KMS-11 (cell line): ENCODE measurements around the gene ATF3.

Experiments used
- H2AFZ ChIP-seq: fragments of 200-600 bp; sonication (generic); 2 replicates; pipeline ENCODE4 v1.6.1; 2016; ENCODE audit warnings: antibody characterized with exemption, mixed run types, low read depth
- H3K27ac ChIP-seq: fragments of 200-600 bp; sonication (generic); 2 replicates; pipeline ENCODE4 v1.6.1; 2016; ENCODE audit warnings: mild to moderate bottlenecking, mixed run types
- H3K27me3 ChIP-seq: fragments of 200-600 bp; sonication (generic); 2 replicates; pipeline ENCODE4 v1.6.1; 2017; ENCODE audit warnings: mild to moderate bottlenecking, low read depth, mixed run types, moderate library complexity; ENCODE audit not compliant: insufficient read depth
- H3K36me3 ChIP-seq: fragments of 200-600 bp; sonication (generic); 2 replicates; pipeline ENCODE4 v1.6.1; 2017; ENCODE audit warnings: mild to moderate bottlenecking, mixed run types; ENCODE audit not compliant: insufficient read depth
- H3K4me1 ChIP-seq: fragments of 200-600 bp; sonication (generic); 2 replicates; pipeline ENCODE4 v1.6.1; 2016; ENCODE audit warnings: mild to moderate bottlenecking, low read depth, mixed run types; ENCODE audit not compliant: poor library complexity, severe bottlenecking
- H3K4me2 ChIP-seq: fragments of 200-600 bp; sonication (generic); 2 replicates; pipeline ENCODE4 v1.7.0; 2016; ENCODE audit warnings: mild to moderate bottlenecking, mixed run types
- H3K4me3 ChIP-seq: fragments of 200-600 bp; sonication (generic); IDR thresholded peaks from 2 replicates; pipeline ENCODE4 v1.6.1; 2017; ENCODE audit warnings: low read depth, low read length, mixed read lengths; ENCODE audit not compliant: insufficient read depth
- H3K79me2 ChIP-seq: fragments of 200-600 bp; sonication (generic); 2 replicates; pipeline ENCODE4 v1.6.1; 2016; ENCODE audit warnings: low read depth, mixed run types; ENCODE audit not compliant: insufficient read depth
- H3K9ac ChIP-seq: fragments of 200-600 bp; sonication (generic); 2 replicates; pipeline ENCODE4 v1.6.1; 2016; ENCODE audit warnings: mild to moderate bottlenecking, mixed run types
- H4K20me1 ChIP-seq: fragments of 200-600 bp; sonication (generic); 2 replicates; pipeline ENCODE4 v1.6.1; 2016; ENCODE audit warnings: mild to moderate bottlenecking, mixed run types; ENCODE audit not compliant: insufficient read depth
- TF ChIP-seq, protein P1 (sequence below): fragments of 200-600 bp; sonication (generic); conservative IDR thresholded peaks from 2 replicates; pipeline ENCODE4 v1.6.1; 2017; ENCODE audit warnings: low read depth, mild to moderate bottlenecking, antibody characterized with exemption, low read length, moderate library complexity, mixed read lengths

The ATF3 gene

DNA sequence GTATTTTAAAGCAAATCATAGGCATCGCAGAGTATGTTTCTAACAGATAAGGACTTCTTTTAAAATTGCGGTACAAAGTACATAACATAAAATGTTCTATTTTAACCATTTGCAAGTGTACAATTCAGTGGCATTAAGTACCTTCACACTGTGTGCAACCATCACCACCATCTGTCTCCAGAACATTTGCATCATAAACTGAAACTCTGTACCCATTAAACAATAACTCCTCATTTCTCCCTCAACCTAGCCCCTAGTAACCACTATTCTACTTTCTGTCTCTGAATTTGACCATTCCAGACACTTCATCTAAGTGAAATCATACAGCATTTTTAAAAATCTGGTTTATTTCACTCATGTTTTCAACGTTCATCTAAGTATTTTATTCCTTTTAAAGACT is 16.6 kb upstream of the ATF3 start:
- no peak overlapping the region for H3K27ac ChIP-seq
- no peak overlapping the region for H3K4me3 ChIP-seq
- H3K79me2 ChIP-seq: no peaks in the 10 kb centered on the region
- TF ChIP-seq, protein P1, sequence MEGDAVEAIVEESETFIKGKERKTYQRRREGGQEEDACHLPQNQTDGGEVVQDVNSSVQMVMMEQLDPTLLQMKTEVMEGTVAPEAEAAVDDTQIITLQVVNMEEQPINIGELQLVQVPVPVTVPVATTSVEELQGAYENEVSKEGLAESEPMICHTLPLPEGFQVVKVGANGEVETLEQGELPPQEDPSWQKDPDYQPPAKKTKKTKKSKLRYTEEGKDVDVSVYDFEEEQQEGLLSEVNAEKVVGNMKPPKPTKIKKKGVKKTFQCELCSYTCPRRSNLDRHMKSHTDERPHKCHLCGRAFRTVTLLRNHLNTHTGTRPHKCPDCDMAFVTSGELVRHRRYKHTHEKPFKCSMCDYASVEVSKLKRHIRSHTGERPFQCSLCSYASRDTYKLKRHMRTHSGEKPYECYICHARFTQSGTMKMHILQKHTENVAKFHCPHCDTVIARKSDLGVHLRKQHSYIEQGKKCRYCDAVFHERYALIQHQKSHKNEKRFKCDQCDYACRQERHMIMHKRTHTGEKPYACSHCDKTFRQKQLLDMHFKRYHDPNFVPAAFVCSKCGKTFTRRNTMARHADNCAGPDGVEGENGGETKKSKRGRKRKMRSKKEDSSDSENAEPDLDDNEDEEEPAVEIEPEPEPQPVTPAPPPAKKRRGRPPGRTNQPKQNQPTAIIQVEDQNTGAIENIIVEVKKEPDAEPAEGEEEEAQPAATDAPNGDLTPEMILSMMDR: no peak
- H4K20me1 ChIP-seq: no peaks in the 10 kb centered on the region
- H3K9ac ChIP-seq: no peak overlapping the region
- H3K27me3 ChIP-seq: peaks cover 25% of the 10 kb centered on the region
- H3K36me3 ChIP-seq: no peaks in the 10 kb centered on the region
- H3K4me1 ChIP-seq: peaks cover 33% of the 10 kb centered on the region
- H3K4me2 ChIP-seq: no peak overlapping the region
- H2AFZ ChIP-seq: no peak overlapping the region

DNA sequence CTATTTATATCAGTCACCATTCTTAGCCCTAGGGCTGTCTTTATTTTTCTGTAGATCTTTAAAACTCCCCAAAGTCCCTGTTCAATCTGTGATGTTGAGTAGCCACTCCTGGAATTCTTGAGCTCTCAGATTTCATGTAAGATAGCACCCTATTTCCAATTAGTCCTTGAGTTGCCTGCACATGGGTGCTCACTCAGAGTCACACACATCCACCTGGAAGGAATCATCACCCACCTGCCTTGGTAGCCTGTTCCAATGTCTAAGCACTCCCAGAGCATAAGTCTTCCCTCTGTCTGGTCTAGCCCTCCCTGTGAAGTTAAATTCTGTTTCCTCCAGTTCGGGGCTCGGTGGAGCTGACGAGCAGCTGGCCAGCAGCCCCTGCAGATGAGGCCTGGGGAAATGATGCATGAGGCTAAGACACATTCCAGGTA is 14.7 kb upstream of the ATF3 start:
- no peak overlapping the region for H3K4me2 ChIP-seq

DNA sequence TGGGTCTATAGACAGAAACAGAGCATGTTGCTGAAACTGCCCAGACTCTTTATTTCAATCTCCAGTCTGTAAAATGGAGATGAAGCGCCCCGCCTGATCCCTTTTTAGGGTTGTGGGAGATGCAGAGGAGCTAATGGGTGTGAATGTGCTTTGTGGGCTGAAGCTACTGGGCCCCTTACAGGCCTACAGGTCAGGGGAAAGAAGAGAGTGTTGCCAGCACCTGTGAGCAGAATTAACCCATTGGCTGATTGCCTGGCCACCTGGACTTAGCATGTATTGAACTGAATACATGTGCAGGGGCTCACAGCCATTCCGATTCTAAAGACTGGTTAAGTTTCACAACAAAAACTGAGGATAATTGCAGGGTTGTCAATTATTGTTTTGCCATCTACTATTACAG is 13.9 kb upstream of the ATF3 start:
- TF ChIP-seq, protein P1: no peak
- Histone ChIP-seq H2AFZ (no peak overlapping the region), H3K27me3 (no peaks in the 10 kb centered on the region; the same call in 1 of the 2 replicates), H3K27ac (no peak overlapping the region), H3K4me1 (peaks cover 18% of the 10 kb centered on the region), H4K20me1 (no peaks in the 10 kb centered on the region), H3K4me2 (no peak overlapping the region), H3K4me3 (no peak overlapping the region), H3K9ac (no peak overlapping the region), H3K36me3 (no peaks in the 10 kb centered on the region), H3K79me2 (no peaks in the 10 kb centered on the region)

More for the DNA sequence above, 14.7 kb upstream of the ATF3 start:
- Histone ChIP-seq H3K79me2 (no peaks in the 10 kb centered on the region), H3K9ac (no peak overlapping the region), H3K27me3 (peaks cover 6% of the 10 kb centered on the region; the same call in 1 of the 2 replicates), H3K4me3 (no peak overlapping the region), H3K36me3 (no peaks in the 10 kb centered on the region), H3K4me1 (peaks cover 18% of the 10 kb centered on the region), H2AFZ (no peak overlapping the region), H4K20me1 (no peaks in the 10 kb centered on the region), H3K27ac (no peak overlapping the region)
- TF ChIP-seq, protein P1: no peak

DNA sequence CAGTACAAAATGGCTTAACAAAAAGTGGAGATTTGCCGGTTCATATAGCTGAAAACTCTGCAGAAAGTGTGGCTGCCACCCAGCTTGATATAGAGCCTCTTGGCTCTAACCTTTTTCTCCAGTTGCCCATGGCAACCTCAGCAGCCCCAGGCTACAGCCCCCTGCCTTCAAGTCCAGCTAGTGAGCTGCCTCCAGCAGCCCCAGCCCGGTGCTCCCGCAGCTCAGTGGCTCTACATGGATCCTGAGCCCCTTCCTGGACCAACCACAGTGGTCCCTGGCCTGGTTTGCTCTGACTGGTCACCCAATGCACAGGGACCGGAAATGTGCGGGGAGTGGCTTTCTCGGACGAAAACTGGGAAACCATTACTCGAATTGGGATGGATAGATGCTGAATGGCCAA is 13.3 kb upstream of the ATF3 start:
- H3K4me2 ChIP-seq: no peak overlapping the region; the same call in 1 of the 2 replicates
- no peaks in the 10 kb centered on the region for H3K36me3 ChIP-seq
- no peaks in the 10 kb centered on the region for H3K79me2 ChIP-seq
- no peak overlapping the region for H3K4me3 ChIP-seq
- H4K20me1 ChIP-seq: no peaks in the 10 kb centered on the region
- H3K9ac ChIP-seq: no peak overlapping the region
- TF ChIP-seq, protein P1: no peak
- no peak overlapping the region for H2AFZ ChIP-seq
- peaks cover 18% of the 10 kb centered on the region for H3K4me1 ChIP-seq
- no peak overlapping the region for H3K27ac ChIP-seq
- no peaks in the 10 kb centered on the region for H3K27me3 ChIP-seq
